AG04450 (cell line): ENCODE data around the gene IL36A. TPM values are rescaled to one million over a fixed set of nuclear protein-coding genes. Genes with fewer than 3 reads are reported as not detected.

Experiments used
- CTCF ChIA-PET: fragments of 300-600, 350-600 bp; formaldehyde crosslinking; extraction: SDS; loops from one replicate; lab custom pipeline; 2022; ENCODE audit warnings: antibody characterized with exemption, inconsistent platforms; lab: Charles Lee
- POLR2A ChIA-PET: fragments of 350-600 bp; formaldehyde crosslinking; extraction: SDS; loops from one replicate; lab custom pipeline; 2021; ENCODE audit warnings: antibody characterized with exemption, inconsistent platforms; lab: Yijun Ruan, JAX
- DNase-seq: peaks from one replicate; pipeline ENCODE4 v3.0.0-alpha.2; 2011; ENCODE audit warnings: low read depth, low spot score
- H3K27ac ChIP-seq: one replicate; pipeline ENCODE4 v1.5.1; 2012; ENCODE audit warnings: low read depth, low read length, control low read depth
- H3K27me3 ChIP-seq: one replicate; pipeline ENCODE4 v1.6.0; 2012; ENCODE audit warnings: low read length; ENCODE audit not compliant: control insufficient read depth, insufficient read depth
- H3K4me3 ChIP-seq: 2 replicates; pipeline ENCODE4 v1.5.1; 2011; ENCODE audit warnings: mild to moderate bottlenecking, low read depth, low read length, control low read depth
- H3K9me3 ChIP-seq: 2 replicates; pipeline ENCODE4 v1.5.1; 2012; ENCODE audit warnings: low read length; ENCODE audit not compliant: control insufficient read depth, insufficient read depth
- CTCF ChIP-seq: IDR thresholded peaks from 2 replicates; pipeline ENCODE4 v1.5.1; 2011; ENCODE audit warnings: low read depth, low read length, control low read depth, inconsistent platforms
- polyA minus RNA-seq: library from RNA; depleted of rRNA, polyadenylated mRNA; stranded (reverse); fragments of >200 nt; gene quantifications from 2 replicates; pipeline ENCODE4 v1.2.3, GENCODE V29; 2011; rRNA and poly(A)+ RNA removed
- polyA plus RNA-seq: library from polyadenylated mRNA; depleted of rRNA; stranded (reverse); fragments of >200 nt; gene quantifications from 2 replicates; pipeline ENCODE4 v1.2.3, GENCODE V29; 2011; rRNA removed

Gene IL36A
- not detected in 2 replicates for polyA plus RNA-seq
- not detected in 2 replicates for polyA minus RNA-seq

DNA sequence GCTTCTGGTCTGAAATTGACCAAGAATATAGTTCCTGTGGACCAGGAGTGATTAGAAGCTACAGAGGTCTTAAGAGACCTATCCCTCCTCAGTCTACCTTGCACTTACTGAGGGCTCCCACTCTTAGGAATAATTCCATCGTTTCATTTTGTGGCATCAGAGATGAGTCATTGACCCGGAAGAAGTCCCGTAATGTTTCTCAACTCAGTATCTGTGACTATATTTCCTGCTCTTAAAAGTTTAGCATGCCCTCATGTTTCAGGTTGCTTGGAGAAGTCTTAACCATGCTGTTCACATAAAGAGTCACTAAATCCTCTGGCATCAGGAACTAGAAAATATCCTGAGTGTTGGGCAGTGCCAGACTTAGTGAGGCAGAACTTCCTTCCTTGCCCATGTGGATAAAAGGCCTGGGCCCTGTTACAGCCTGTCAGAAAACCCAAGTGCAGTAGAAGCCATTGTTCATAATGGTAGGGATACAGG is at the start of gene IL36A:
IL36A (plus strand) TSS at position 430 of the 480 bp plus-strand sequence. CDS start 413 bp downstream, outside the sequence.
- Histone ChIP-seq H3K4me3 (no peak within 1 kb of the TSS), H3K9me3 (no peaks in the 10 kb centered on the region), H3K27ac (no peak within 1 kb of the TSS), H3K27me3 (no peaks in the 10 kb centered on the region)
- no peak for DNase-seq
- ChIA-PET CTCF (no interaction called here), POLR2A (no interaction called here)
- no peak for TF ChIP-seq CTCF

- Histone ChIP-seq H3K27me3 (peaks cover 22% of the 10 kb centered on the region), H3K4me3 (no peak overlapping the region), H3K9me3 (no peaks in the 10 kb centered on the region), H3K27ac (no peak overlapping the region)
- DNase-seq = no peak
- no peak for TF ChIP-seq CTCF
- ChIA-PET POLR2A (no interaction called here), CTCF (interaction anchor here (3.3 to 4.2 kb wide), 2 partner anchors 16 to 207 kb away, joined by 32 to 74 read pairs; no protein-coding TSS in a partner anchor)
Observed at GRCh38 chr2:112957511-112957910, 47.7 kb upstream of the IL36A start.

DNA sequence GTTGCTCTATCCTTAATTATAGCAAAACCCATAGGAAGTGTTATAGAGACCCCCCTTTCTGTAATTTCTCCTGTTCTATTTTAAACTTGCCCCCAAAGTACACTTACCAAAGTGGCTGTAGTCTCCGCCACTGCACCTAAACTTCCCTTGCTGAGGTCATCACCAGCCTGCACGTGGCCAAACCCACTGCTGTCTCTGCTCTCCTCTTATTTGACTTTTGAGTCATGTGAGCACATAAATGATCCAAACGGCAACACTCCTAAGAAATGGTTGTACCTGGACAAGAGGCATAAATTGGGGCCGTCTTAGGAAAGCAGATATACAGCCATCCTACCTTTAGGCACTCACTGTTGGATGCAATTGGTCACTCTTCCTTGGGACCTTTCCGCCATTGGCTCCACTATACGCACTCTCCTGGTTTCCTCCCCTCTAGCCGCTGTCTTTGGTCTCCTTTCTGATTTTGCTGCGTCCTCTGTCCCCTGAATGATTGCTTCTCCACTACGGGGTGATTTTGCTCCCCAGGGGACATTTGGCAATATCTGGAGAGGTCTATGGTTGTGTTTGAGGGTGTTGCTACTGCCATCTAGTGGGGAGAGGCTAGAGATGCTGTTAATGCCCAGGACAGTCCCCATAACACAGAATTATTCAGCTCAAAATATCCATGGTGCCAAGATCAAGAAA is 46.7 kb upstream of the IL36A start:
- no peak overlapping the region for H3K4me3 ChIP-seq
- TF ChIP-seq CTCF = peak; percentile 89
- peaks cover 25% of the 10 kb centered on the region for H3K27me3 ChIP-seq
- CTCF ChIA-PET = interaction anchor here (0.5 to 4.2 kb wide), 31 partner anchors 9 to 439 kb away, joined by 3 to 74 read pairs (median 3); no protein-coding TSS in a partner anchor
- POLR2A ChIA-PET = no interaction called here
- H3K27ac ChIP-seq = no peak overlapping the region
- peak; percentile 30 for DNase-seq
- no peaks in the 10 kb centered on the region for H3K9me3 ChIP-seq

GRCh38 chr2:112959109-112959812 is 46.0 kb upstream of the IL36A start:
- no peak for DNase-seq
- Histone ChIP-seq H3K4me3 (no peak overlapping the region), H3K27ac (no peak overlapping the region), H3K9me3 (no peaks in the 10 kb centered on the region), H3K27me3 (peaks cover 20% of the 10 kb centered on the region)
- TF ChIP-seq CTCF = no peak
- CTCF ChIA-PET = interaction anchor here (0.5 to 4.2 kb wide), 35 partner anchors 8 to 1915 kb away, joined by 3 to 74 read pairs (median 4); no protein-coding TSS in a partner anchor
- POLR2A ChIA-PET = no interaction called here
